Measurements from ENCODE around the gene CD300LB.

- TF ChIP-seq CTCF (conservative IDR thresholded peaks at IDR 0.05; ENCODE audit: low read length) (no peak), EZH2phosphoT487 (IDR thresholded peaks at IDR 0.05; ENCODE audit: borderline replicate concordance, low read depth, low read length) (no peak)
These were observed 43.3 kb upstream of the CD300LB start for GRCh38 chr17:74574489-74575142.

All from OCI-LY7 (cell line).